Tibial artery (tissue), 4 donors: ENCODE measurements around the gene BIRC6.
A peak's percentile ranks its signal among the peaks of the same experiment; 100 is the strongest.
"Not testable (repeated sequence)": the region's sequence is repeated elsewhere in the genome, so short reads cannot be mapped to it uniquely, and the experiment has no call there.

ENCODE experiments used
- DNase-seq, 2 donors: peaks; one replicate each; pipeline ENCODE4 v3.0.0-alpha.2; 2019
- H3K27ac ChIP-seq, 2 donors: fragments of 200-600 bp; sonication (generic) in 1 of 2; 1 replicate in 1 of 2; 2 replicates in 1 of 2; pipeline ENCODE4 v1.5.1; 2018 to 2019; ENCODE audit warnings: mild to moderate bottlenecking in 1 of 2
- H3K27me3 ChIP-seq, 2 donors: fragments of 200-600 bp; sonication (generic) in 1 of 2; one replicate each; pipeline versions ENCODE4 v1.5.1 to v1.6.0; 2016 to 2019
- H3K36me3 ChIP-seq, 3 donors: fragments of 200-600 bp; sonication (generic) in 2 of 3; one replicate each; pipeline ENCODE4 v1.5.1; 2016 to 2019; ENCODE audit warnings: mild to moderate bottlenecking in 2 of 3
- H3K4me1 ChIP-seq, 4 donors: fragments of 200-600 bp; sonication (generic) in 2 of 4; 1 replicate in 3 of 4; 2 replicates in 1 of 4; pipeline ENCODE4 v1.5.1; 2016 to 2019
- H3K4me3 ChIP-seq, 2 donors: fragments of 200-600 bp; sonication (generic) in 1 of 2; 1 replicate in 1 of 2; 2 replicates in 1 of 2; pipeline ENCODE4 v1.5.1; 2018 to 2019; ENCODE audit warnings: mild to moderate bottlenecking in 2 of 2
- H3K9me3 ChIP-seq, 3 donors: fragments of 200-600 bp; sonication (generic) in 1 of 3; one replicate each; pipeline ENCODE4 v1.5.1; 2016 to 2019
- CTCF ChIP-seq, 2 experiments: fragments of 200-600 bp in 1 of 2; fragments of 450-650 bp in 1 of 2; IDR thresholded peaks; one replicate each; pipeline ENCODE4 v1.5.1; 2017 to 2019; ENCODE audit warnings: antibody characterized with exemption in 2 of 2, mild to moderate bottlenecking in 1 of 2, moderate library complexity in 1 of 2
- intact Hi-C: fragments of 100-400 bp; cut with DNase I; formaldehyde crosslinking; loops from one replicate; pipeline ENCODE4 v1.15.0; 2023; ENCODE audit warnings: low total_unique reads

BIRC6 gene

GRCh38 chr2:32330136-32330535 lies 26.7 kb upstream of the BIRC6 start:
- H3K9me3 ChIP-seq: no peaks in the 10 kb centered on the region
- no peaks in the 10 kb centered on the region for H3K4me1 ChIP-seq
- H3K27me3 ChIP-seq: no peaks in the 10 kb centered on the region
- intact Hi-C loops: no loop called here
- no peaks in the 10 kb centered on the region for H3K36me3 ChIP-seq
- no peak overlapping the region for H3K27ac ChIP-seq
- TF ChIP-seq CTCF (IDR thresholded peaks at IDR 0.05): no peak
- DNase-seq: no peak
- H3K4me3 ChIP-seq: no peak overlapping the region

- no peak for TF ChIP-seq CTCF (IDR thresholded peaks at IDR 0.05)
- H3K4me3 ChIP-seq: no peak overlapping the region
- no peaks in the 10 kb centered on the region for H3K4me1 ChIP-seq
- H3K9me3 ChIP-seq: no peaks in the 10 kb centered on the region
- H3K36me3 ChIP-seq: peaks cover 0 to 9% (median 0%) of the 10 kb centered on the region in 3 donors
- intact Hi-C loops: no loop called here
- no peak for DNase-seq
- H3K27ac ChIP-seq: no peak overlapping the region
- no peaks in the 10 kb centered on the region for H3K27me3 ChIP-seq
Measured at GRCh38 chr2:32342801-32343200, 14.0 kb upstream of the BIRC6 start.

- DNase-seq, H3K4me3 ChIP-seq, H3K27me3 ChIP-seq, H3K9me3 ChIP-seq, H3K36me3 ChIP-seq, intact Hi-C loops, H3K4me1 ChIP-seq, H3K27ac ChIP-seq: not testable (repeated sequence)
Measured at GRCh38 chr2:32350797-32351196, 6.0 kb upstream of the BIRC6 start.

- Histone ChIP-seq H3K4me3 (peak overlapping the region; percentile 64 to 98), H3K27me3 (no peaks in the 10 kb centered on the region), H3K4me1 (peaks cover 0 to 31% (median 27%) of the 10 kb centered on the region in 4 donors), H3K36me3 (no peaks in the 10 kb centered on the region), H3K9me3 (no peaks in the 10 kb centered on the region), H3K27ac (peak overlapping the region; percentile 93 to 97)
- TF ChIP-seq CTCF (IDR thresholded peaks at IDR 0.05): no peak
- DNase-seq: no peak
- intact Hi-C loops: no loop called here
Measured at GRCh38 chr2:32355976-32356680, 695 bp upstream of the BIRC6 start.

GRCh38 chr2:32357318-32358110 lies 691 bp downstream of the BIRC6 start:
- TF ChIP-seq CTCF (IDR thresholded peaks at IDR 0.05): no peak
- H3K4me1 ChIP-seq: peaks cover 0 to 39% (median 27%) of the 10 kb centered on the region in 4 donors
- no peaks in the 10 kb centered on the region for H3K36me3 ChIP-seq
- H3K4me3 ChIP-seq: peak overlapping the region; percentile 64 to 98
- peak; percentile 24 to 78 for DNase-seq
- peak overlapping the region; percentile 93 to 97 for H3K27ac ChIP-seq
- intact Hi-C loops: no loop called here
- no peaks in the 10 kb centered on the region for H3K9me3 ChIP-seq
- H3K27me3 ChIP-seq: no peaks in the 10 kb centered on the region

GRCh38 chr2:32358111-32358482 lies 1.3 kb downstream of the BIRC6 start:
- no peak for DNase-seq
- TF ChIP-seq CTCF (IDR thresholded peaks at IDR 0.05): no peak

More at GRCh38 chr2:32358111-32358482, 1.3 kb downstream of the BIRC6 start:
- H3K36me3 ChIP-seq: no peaks in the 10 kb centered on the region
- intact Hi-C loops: no loop called here
- peak overlapping the region; percentile 64 to 98 for H3K4me3 ChIP-seq
- H3K4me1 ChIP-seq: peaks cover 0 to 43% (median 29%) of the 10 kb centered on the region in 4 donors
- no peaks in the 10 kb centered on the region for H3K27me3 ChIP-seq
- H3K27ac ChIP-seq: peak overlapping the region; percentile 93 to 97
- no peaks in the 10 kb centered on the region for H3K9me3 ChIP-seq
